Upper lobe of left lung (tissue), 6 donors: ENCODE data around the gene GRIK5. TPM values are rescaled to one million over a fixed set of nuclear protein-coding genes. Genes with fewer than 3 reads are reported as not detected.

Experiments used
- ATAC-seq, 2 donors: fragments of 200-7000 bp; cut with Tn5 transposase; one replicate each; pipeline ENCODE4 v1.9.1; 2022; ENCODE audit warnings: mild to moderate bottlenecking in 2 of 2, moderate library complexity in 2 of 2; ENCODE audit not compliant: low FRiP score in 2 of 2
- DNase-seq, 2 donors: peaks; one replicate each; pipeline ENCODE4 v3.0.0-alpha.2; 2019 to 2020
- H3K27ac ChIP-seq, 4 donors: fragments of 200-600 bp; sonication (generic); one replicate each; pipeline ENCODE4 v1.5.1; 2016 to 2019
- H3K27me3 ChIP-seq, 4 donors: fragments of 200-600 bp; sonication (generic); one replicate each; pipeline ENCODE4 v1.5.1; 2017 to 2019
- H3K36me3 ChIP-seq, 4 donors: fragments of 200-600 bp; sonication (generic); one replicate each; pipeline ENCODE4 v1.5.1; 2016 to 2019
- H3K4me1 ChIP-seq, 4 donors: fragments of 200-600 bp; sonication (generic); one replicate each; pipeline ENCODE4 v1.5.1; 2018 to 2019
- H3K4me3 ChIP-seq, 4 donors: fragments of 200-600 bp; sonication (generic); one replicate each; pipeline ENCODE4 v1.5.1; 2017 to 2019; ENCODE audit warnings: mild to moderate bottlenecking in 2 of 4, moderate library complexity in 1 of 4
- H3K9me3 ChIP-seq, 4 donors: fragments of 200-600 bp; sonication (generic); one replicate each; pipeline ENCODE4 v1.5.1; 2018 to 2019
- CTCF ChIP-seq, 6 experiments: fragments of 450-650 bp in 4 of 6; fragments of 200-600 bp in 2 of 6; sonication (generic) in 2 of 6; IDR thresholded peaks; one replicate each; pipeline ENCODE4 v1.5.1; 2016 to 2019; ENCODE audit warnings: antibody characterized with exemption in 6 of 6
- EP300 ChIP-seq, 4 donors: sonication (generic); formaldehyde crosslinking; IDR thresholded peaks; one replicate each; pipeline ENCODE4 v1.5.1; 2017; ENCODE audit warnings: antibody characterized with exemption in 4 of 4, control low read depth in 2 of 4
- POLR2A ChIP-seq, 4 donors: fragments of 450-650 bp; IDR thresholded peaks; one replicate each; pipeline ENCODE4 v1.5.1; 2016 to 2017; ENCODE audit warnings: antibody characterized with exemption in 4 of 4, mild to moderate bottlenecking in 2 of 4
- POLR2AphosphoS5 ChIP-seq, 2 donors: sonication (generic); formaldehyde crosslinking; IDR thresholded peaks; one replicate each; pipeline ENCODE4 v1.5.1; 2017; ENCODE audit warnings: antibody characterized with exemption in 2 of 2
- WGBS, 2 donors: methylation state at CpG; one replicate each; pipeline ENCODE4 v1.1.5; 2017 to 2018; 5-methylcytosine and 5-hydroxymethylcytosine counted together
- total RNA-seq, 6 donors: library from RNA; depleted of rRNA in 4 of 6; stranded (reverse); fragments of >200 nt in 4 of 6; gene quantifications; one replicate each; pipeline versions ENCODE4 v1.1.0 to v1.2.1, GENCODE V29; 2016 to 2021
- donor health status: DM: no; HTN: no; CAD: no; lungs with moderate emphysema.
- donor health status: DM: no; HTN: yes; CAD: no; lungs with severe emphysema.

GRIK5 gene
- total RNA-seq, 6 donors from 2014 or later: 0.15 to 2.7 (median 0.54) TPM; not detected in 1

GRCh38 chr19:41990028-41990427 is 80.0 kb downstream of the GRIK5 start:
- H3K36me3 ChIP-seq: no peaks in the 10 kb centered on the region
- H3K4me1 ChIP-seq: peaks cover 8 to 13% (median 11%) of the 10 kb centered on the region in 4 donors
- ATAC-seq: no peak
- H3K9me3 ChIP-seq: no peaks in the 10 kb centered on the region
- 85 to 88% methylated on average over 4 of the region's 4 CpGs for WGBS, 2 donors
- H3K27me3 ChIP-seq: peaks cover 0 to 21% (median 11%) of the 10 kb centered on the region in 4 donors
- H3K27ac ChIP-seq: no peak overlapping the region
- H3K4me3 ChIP-seq: no peak overlapping the region
- no peak for TF ChIP-seq POLR2A (IDR thresholded peaks at IDR 0.05)
- TF ChIP-seq CTCF (IDR thresholded peaks at IDR 0.05): no peak
- TF ChIP-seq POLR2AphosphoS5 (IDR thresholded peaks at IDR 0.05): no peak
- no peak for TF ChIP-seq EP300 (IDR thresholded peaks at IDR 0.05)
- no peak for DNase-seq

- peaks cover 0 to 11% (median 5%) of the 10 kb centered on the region in 4 donors for H3K27me3 ChIP-seq
- 88 to 89% methylated on average over 9 of the region's 9 CpGs for WGBS, 2 donors
- no peaks in the 10 kb centered on the region for H3K9me3 ChIP-seq
- no peaks in the 10 kb centered on the region for H3K36me3 ChIP-seq
- no peak overlapping the region for H3K4me3 ChIP-seq
- ATAC-seq: no peak
- no peak for DNase-seq
- no peak overlapping the region for H3K27ac ChIP-seq
- H3K4me1 ChIP-seq: peaks cover 4 to 7% (median 5%) of the 10 kb centered on the region in 4 donors
- no peak for TF ChIP-seq CTCF (IDR thresholded peaks at IDR 0.05)
- no peak for TF ChIP-seq POLR2AphosphoS5 (IDR thresholded peaks at IDR 0.05)
- TF ChIP-seq POLR2A (IDR thresholded peaks at IDR 0.05): no peak
- TF ChIP-seq EP300 (IDR thresholded peaks at IDR 0.05): no peak
Measured at GRCh38 chr19:41988947-41989346, 81.1 kb downstream of the GRIK5 start.

GRCh38 chr19:41987141-41987860 is 82.7 kb downstream of the GRIK5 start:
- Histone ChIP-seq H3K4me1 (no peaks in the 10 kb centered on the region), H3K27me3 (peaks cover 0 to 3% (median 0%) of the 10 kb centered on the region in 4 donors), H3K27ac (no peak overlapping the region), H3K4me3 (no peak overlapping the region), H3K9me3 (no peaks in the 10 kb centered on the region), H3K36me3 (no peaks in the 10 kb centered on the region)
- ATAC-seq (no peak), DNase-seq (no peak)
- WGBS, 2 donors: 84 to 86% methylated on average over 9 of the region's 10 CpGs
- no peak for TF ChIP-seq POLR2A (IDR thresholded peaks at IDR 0.05)
- TF ChIP-seq POLR2AphosphoS5 (IDR thresholded peaks at IDR 0.05): no peak
- no peak for TF ChIP-seq CTCF (IDR thresholded peaks at IDR 0.05)
- no peak for TF ChIP-seq EP300 (IDR thresholded peaks at IDR 0.05)

- WGBS, 2 donors: 82 to 92% methylated on average over 17 of the region's 17 CpGs
- H3K27ac ChIP-seq: no peak overlapping the region
- no peaks in the 10 kb centered on the region for H3K4me1 ChIP-seq
- H3K4me3 ChIP-seq: no peak overlapping the region
- ATAC-seq (peak in 1 of 2 donors; percentile 20), DNase-seq (peak in 1 of 2 donors; percentile 66)
- no peaks in the 10 kb centered on the region for H3K27me3 ChIP-seq
- H3K9me3 ChIP-seq: no peaks in the 10 kb centered on the region
- no peak for TF ChIP-seq POLR2A (IDR thresholded peaks at IDR 0.05)
- no peak for TF ChIP-seq EP300 (IDR thresholded peaks at IDR 0.05)
- no peak for TF ChIP-seq POLR2AphosphoS5 (IDR thresholded peaks at IDR 0.05)
- H3K36me3 ChIP-seq: no peaks in the 10 kb centered on the region
Measured at GRCh38 chr19:41984961-41985360, 85.0 kb downstream of the GRIK5 start.

GRCh38 chr19:41981724-41982123 is 88.3 kb downstream of the GRIK5 start:
- DNase-seq (peak in 1 of 2 donors; percentile 55), ATAC-seq (no peak)
- H3K4me1 ChIP-seq: no peaks in the 10 kb centered on the region
- no peak for TF ChIP-seq POLR2A (IDR thresholded peaks at IDR 0.05)
- no peak for TF ChIP-seq EP300 (IDR thresholded peaks at IDR 0.05)
- no peak for TF ChIP-seq CTCF (IDR thresholded peaks at IDR 0.05)
- TF ChIP-seq POLR2AphosphoS5 (IDR thresholded peaks at IDR 0.05): no peak
- H3K27me3 ChIP-seq: no peaks in the 10 kb centered on the region
- H3K9me3 ChIP-seq: no peaks in the 10 kb centered on the region
- 83 to 85% methylated on average over 5 to 15 of the region's 15 CpGs for WGBS, 2 donors
- H3K27ac ChIP-seq: no peak overlapping the region
- no peak overlapping the region for H3K4me3 ChIP-seq
- no peaks in the 10 kb centered on the region for H3K36me3 ChIP-seq
